GM19324 (cell line): ENCODE measurements around the gene FERMT3.

Experiments
- ATAC-seq: cut with Tn5 transposase; IDR thresholded peaks from one replicate; pipeline ENCODE4 v1.9.1; 2021; ENCODE audit warnings: mild to moderate bottlenecking, moderate library complexity; ENCODE audit not compliant: unreplicated experiment, low FRiP score

The FERMT3 gene

GRCh38 chr11:64259533-64260067 lies 53.1 kb downstream of the FERMT3 start:
- ATAC-seq, result no peak

GRCh38 chr11:64260147-64260708 lies 53.7 kb downstream of the FERMT3 start:
- ATAC-seq, result no peak

GRCh38 chr11:64261556-64262080 lies 55.1 kb downstream of the FERMT3 start:
- no peak for ATAC-seq

DNA sequence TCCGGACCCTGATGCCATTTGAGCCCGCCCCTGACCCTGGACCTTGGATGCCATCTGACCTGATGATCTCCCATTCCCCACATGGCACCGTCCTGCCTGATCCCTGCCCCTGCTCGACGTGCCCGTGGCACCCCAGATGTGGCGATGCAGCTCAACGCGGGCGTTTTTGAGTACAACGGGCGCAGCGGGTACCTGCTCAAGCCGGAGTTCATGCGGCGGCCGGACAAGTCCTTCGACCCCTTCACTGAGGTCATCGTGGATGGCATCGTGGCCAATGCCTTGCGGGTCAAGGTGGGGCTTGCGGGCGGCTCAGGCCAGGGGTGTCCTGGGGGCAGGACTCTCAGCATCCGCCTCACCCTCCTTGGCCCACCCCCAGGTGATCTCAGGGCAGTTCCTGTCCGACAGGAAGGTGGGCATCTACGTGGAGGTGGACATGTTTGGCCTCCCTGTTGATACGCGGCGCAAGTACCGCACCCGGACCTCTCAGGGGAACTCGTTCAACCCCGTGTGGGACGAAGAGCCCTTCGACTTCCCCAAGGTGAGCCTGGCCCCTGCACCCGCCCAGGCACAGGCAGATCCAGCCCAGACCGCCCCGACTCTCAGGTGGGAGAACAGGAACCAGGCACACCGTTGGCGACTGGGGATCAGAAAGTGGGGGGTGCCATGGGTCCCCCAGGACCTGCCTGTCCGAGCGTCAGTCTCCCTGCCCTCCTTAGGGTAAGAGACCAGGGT lies 55.9 kb downstream of the FERMT3 start:
- ATAC-seq, result no peak

GRCh38 chr11:64263021-64263946 lies 56.8 kb downstream of the FERMT3 start:
- ATAC-seq, result no peak

DNA sequence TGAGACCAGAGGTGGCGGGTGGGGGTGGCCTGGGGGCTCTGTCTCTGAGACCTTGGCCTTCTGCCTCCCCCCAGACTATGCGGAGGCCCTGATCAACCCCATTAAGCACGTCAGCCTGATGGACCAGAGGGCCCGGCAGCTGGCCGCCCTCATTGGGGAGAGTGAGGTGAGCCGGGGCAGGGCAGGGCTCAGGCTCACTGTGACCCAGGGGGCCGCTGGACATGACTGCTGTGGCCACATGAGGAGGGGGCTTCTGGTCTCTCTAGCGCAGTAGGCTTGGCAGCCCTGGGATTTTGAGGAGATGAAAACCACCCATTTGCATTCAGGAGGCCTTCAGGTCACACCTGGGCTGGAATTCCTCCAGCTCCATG lies 57.4 kb downstream of the FERMT3 start:
- ATAC-seq, result no peak

GRCh38 chr11:64264371-64264852 lies 57.9 kb downstream of the FERMT3 start:
- ATAC-seq, result no peak

GRCh38 chr11:64265176-64266160 lies 58.9 kb downstream of the FERMT3 start:
- ATAC-seq, result no peak

- no peak for ATAC-seq
Observed at GRCh38 chr11:64266339-64266738, 59.8 kb downstream of the FERMT3 start.

GRCh38 chr11:64267207-64267945 lies 60.9 kb downstream of the FERMT3 start:
- ATAC-seq, result no peak

DNA sequence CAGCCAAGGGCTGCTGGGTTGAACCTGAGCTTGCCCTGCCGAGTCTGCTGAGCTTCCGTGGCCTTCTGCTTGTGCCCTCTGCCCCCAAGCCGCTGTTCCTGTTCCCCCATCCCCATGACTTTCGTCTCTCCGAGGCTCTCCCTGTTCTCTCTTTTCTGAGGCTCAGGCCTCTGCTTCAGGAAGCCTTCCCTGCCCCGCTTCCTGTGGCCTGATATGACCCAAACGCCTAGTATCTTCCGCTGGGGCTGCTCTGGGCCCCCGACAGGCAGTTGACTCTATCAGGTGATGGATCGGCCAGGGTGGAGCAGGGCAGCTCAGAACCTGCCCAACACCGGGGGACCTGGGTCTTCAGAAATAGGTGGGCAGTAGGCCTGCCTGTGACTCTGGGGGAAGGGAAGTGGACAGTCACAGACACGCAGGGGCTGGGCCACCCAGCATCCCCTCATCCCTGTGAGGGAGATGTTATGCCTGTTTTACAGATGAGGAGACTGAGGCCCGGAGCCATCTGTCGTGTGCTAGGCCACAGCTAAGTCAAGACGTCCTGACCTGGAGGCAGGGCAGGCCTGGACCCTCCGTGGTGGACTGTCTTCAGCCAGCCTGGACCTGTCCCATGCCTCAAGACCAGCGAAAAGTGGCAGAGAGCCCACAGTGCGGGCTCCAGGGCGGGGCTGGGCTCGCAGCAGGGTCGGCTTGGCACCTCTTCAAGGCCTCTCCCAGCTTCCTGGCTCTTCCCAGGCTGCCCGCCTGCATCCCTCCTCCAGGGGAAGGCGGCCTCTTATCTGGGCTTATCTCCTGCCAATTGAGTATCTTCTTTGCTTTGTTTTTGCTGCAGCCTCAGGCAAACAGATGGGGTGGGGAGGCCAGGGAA lies 61.7 kb downstream of the FERMT3 start:
- no peak for ATAC-seq

DNA sequence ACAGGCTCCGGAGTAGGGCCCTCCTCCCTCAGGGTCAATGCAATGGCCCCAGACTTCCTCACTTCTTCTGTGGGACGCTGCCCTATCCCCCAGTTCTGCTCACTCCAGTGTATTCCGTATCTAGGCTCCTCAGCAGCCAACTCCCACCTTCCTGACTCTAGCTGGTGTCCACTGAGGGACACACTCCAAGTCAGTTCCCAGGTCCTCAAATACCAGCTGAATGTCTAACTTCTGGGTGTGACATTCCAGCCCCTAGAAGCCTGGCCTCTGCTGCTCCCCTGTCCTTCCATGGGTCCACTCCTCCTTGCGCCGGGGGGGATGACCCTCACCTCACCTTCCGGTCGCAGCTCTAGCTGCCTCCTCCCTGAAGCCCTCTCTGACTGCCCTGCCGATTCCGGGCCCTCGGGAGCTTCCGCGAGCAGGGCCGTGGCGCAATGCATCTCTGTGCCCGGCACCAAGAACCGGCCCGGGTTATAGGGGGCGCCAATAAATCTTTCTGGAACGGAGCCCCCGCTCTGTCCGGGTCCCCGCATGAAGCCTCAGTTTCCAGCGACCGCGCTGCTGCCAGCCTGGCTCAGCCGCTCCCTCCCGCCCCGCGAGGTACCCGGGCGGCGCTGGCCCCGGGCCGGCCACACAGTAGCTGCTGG lies 62.5 kb downstream of the FERMT3 start:
- ATAC-seq, result peak; percentile 18

- peak; percentile 81 for ATAC-seq
Observed at GRCh38 chr11:64269540-64270220, 63.2 kb downstream of the FERMT3 start.
